K562 (cell line): ENCODE results near the gene ZBTB46. TPM values are rescaled to one million over a fixed set of nuclear protein-coding genes. Genes with fewer than 3 reads are reported as not detected.
A peak's percentile ranks its signal among the peaks of the same experiment; 100 is the strongest.

Experiments used
- ATAC-seq: fragments of 200-7000 bp; cut with Tn5 transposase; 3 replicates; pipeline ENCODE4 v1.9.1; 2020; ENCODE audit warnings: moderate library complexity
- Bru-seq: library from RNA; stranded (reverse); fragments of 400-500 nt; gene quantifications from one replicate; lab custom pipeline; 2021; lab: Mats Ljungman, UMichigan
- BruChase-seq, 2 experiments: library from RNA; stranded (reverse); fragments of 400-500 nt; gene quantifications; one replicate each; lab custom pipeline; 2021; lab: Mats Ljungman, UMichigan
- BruUV-seq: library from RNA; stranded (reverse); fragments of 400-500 nt; replicated peaks from 2 replicates; lab custom pipeline; 2021; lab: Mats Ljungman, UMichigan
- CTCF ChIA-PET: fragments of 300-600 bp; formaldehyde crosslinking; extraction: SDS; loops from one replicate; lab custom pipeline; 2021; ENCODE audit warnings: low intra/inter-chr PET ratio; lab: Yijun Ruan, JAX
- POLR2A ChIA-PET: fragments of 300-600, 350-650 bp; sonication (Branson Sonifier 250); formaldehyde crosslinking; extraction: SDS; loops from one replicate; lab custom pipeline; 2021; ENCODE audit warnings: antibody characterized with exemption, inconsistent platforms; lab: Yijun Ruan, JAX
- DNase-seq, 4 experiments: peaks; one replicate each; pipeline versions ENCODE4 v3.0.0 to v3.0.0-alpha.2; 2011 to 2018; ENCODE audit warnings: low spot score in 3 of 4, mixed read lengths in 3 of 4; ENCODE audit errors: extremely low read depth in 1 of 4
- FAIRE-seq: peaks from 2 replicates; lab custom pipeline; 2011; peaks lifted over from hg19 to GRCh38; lab: Jason Lieb, UNC
- H2AFZ ChIP-seq: 2 replicates; pipeline ENCODE4 v1.6.0; 2011; ENCODE audit warnings: low read depth, low read length, control low read depth, inconsistent platforms
- H3K27ac ChIP-seq: fragments of 200-600 bp; 3 replicates; pipeline ENCODE4 v1.8.0; 2011; ENCODE audit warnings: low read depth, mild to moderate bottlenecking, control low read depth, inconsistent platforms, low read length, moderate library complexity, mixed read lengths; ENCODE audit errors: extremely low read depth
- H3K27me3 ChIP-seq, 2 experiments: fragments of 300-600 bp in 1 of 2; 2 replicates in 1 of 2; 3 replicates in 1 of 2; pipeline versions ENCODE4 v1.6.0 to v1.8.0; 2011; ENCODE audit warnings: inconsistent platforms in 2 of 2, low read length in 2 of 2, mild to moderate bottlenecking in 1 of 2, mixed read lengths in 1 of 2, moderate library complexity in 1 of 2; ENCODE audit not compliant: control insufficient read depth in 2 of 2, insufficient read depth in 2 of 2
- H3K36me3 ChIP-seq: fragments of 300-600 bp; 3 replicates; pipeline ENCODE4 v1.8.0; 2011; ENCODE audit warnings: mild to moderate bottlenecking, low read length, inconsistent platforms; ENCODE audit not compliant: control insufficient read depth, insufficient read depth
- H3K4me1 ChIP-seq, 2 experiments: fragments of 200-600 bp in 1 of 2; replicated peaks in 1 of 2; 2 replicates in 1 of 2; 3 replicates in 1 of 2; pipeline versions ENCODE4 v1.5.1 to v1.8.0; 2011; ENCODE audit warnings: inconsistent platforms in 2 of 2, low read length in 2 of 2, mild to moderate bottlenecking in 1 of 2, mixed read lengths in 1 of 2, moderate library complexity in 1 of 2; ENCODE audit not compliant: control insufficient read depth in 2 of 2, insufficient read depth in 2 of 2
- H3K4me2 ChIP-seq: 2 replicates; pipeline ENCODE4 v1.6.1; 2011; ENCODE audit warnings: low read length, control low read depth, inconsistent platforms, mixed read lengths; ENCODE audit not compliant: insufficient read depth
- H3K4me3 ChIP-seq: fragments of 200-600 bp; sonication (generic), shearing (Covaris generic); 2 replicates; pipeline ENCODE4 v1.5.1; 2016; ENCODE audit warnings: control low read depth, inconsistent platforms
- H3K79me2 ChIP-seq: fragments of 200-600 bp; 3 replicates; pipeline ENCODE4 v1.8.0; 2011; ENCODE audit warnings: low read length, inconsistent platforms; ENCODE audit not compliant: control insufficient read depth, insufficient read depth
- H3K9ac ChIP-seq, 2 experiments: 2 replicates each; pipeline versions ENCODE4 v1.6.0 to v1.6.1; 2011; ENCODE audit warnings: low read depth in 2 of 2, low read length in 2 of 2, control low read depth in 1 of 2, inconsistent platforms in 1 of 2, mild to moderate bottlenecking in 1 of 2, mixed read lengths in 1 of 2; ENCODE audit not compliant: insufficient read depth in 1 of 2
- H3K9me1 ChIP-seq: one replicate; pipeline ENCODE4 v1.6.0; 2011; ENCODE audit warnings: inconsistent platforms, mild to moderate bottlenecking, low read length, moderate library complexity; ENCODE audit not compliant: control insufficient read depth, insufficient read depth
- H3K9me3 ChIP-seq: replicated peaks from 2 replicates; pipeline ENCODE4 v1.5.1; 2011; ENCODE audit warnings: low read depth, low read length, inconsistent platforms; ENCODE audit not compliant: control insufficient read depth, insufficient read depth
- H4K20me1 ChIP-seq: replicated peaks from 2 replicates; pipeline ENCODE4 v1.6.1; 2011; ENCODE audit warnings: low read length, inconsistent platforms, mixed read lengths; ENCODE audit not compliant: control insufficient read depth, insufficient read depth
- CEBPB ChIP-seq: fragments of 450-650 bp; IDR thresholded peaks from 2 replicates; pipeline ENCODE4 v1.6.1; 2016; ENCODE audit warnings: missing genetic modification characterization, missing compliant biosample characterization
- PHF8 ChIP-seq: fragments of 200-600 bp; sonication (generic); IDR thresholded peaks from 2 replicates; pipeline ENCODE4 v1.6.1; 2012; ENCODE audit warnings: mixed run types, mild to moderate bottlenecking, inconsistent platforms, low read length, moderate library complexity, borderline replicate concordance
- ZNF274 ChIP-seq: IDR thresholded peaks from 2 replicates; pipeline ENCODE4 v1.6.1; 2011; ENCODE audit warnings: low read depth, mild to moderate bottlenecking, low read length, moderate library complexity, borderline replicate concordance
- ZNF644 ChIP-seq: fragments of 200-800 bp; sonication (Bioruptor generic); IDR thresholded peaks from 2 replicates; pipeline ENCODE4 v1.6.1; 2016; ENCODE audit warnings: low read depth, missing genetic modification characterization, missing compliant biosample characterization
- ZNF76 ChIP-seq: fragments of 250-450 bp; sonication (Bioruptor Pico); IDR thresholded peaks from 2 replicates; pipeline ENCODE4 v1.4.0; 2020; ENCODE audit warnings: mild to moderate bottlenecking, moderate library complexity, borderline replicate concordance
- WGBS: fragments of 100-300 bp; shearing (Covaris generic); methylation state at CpG from one replicate; pipeline ENCODE4 v1.1.6; 2016; ENCODE audit warnings: low coverage, mixed read lengths; ENCODE audit not compliant: insufficient coverage; ENCODE audit errors: missing lambda C conversion rate; 5-methylcytosine and 5-hydroxymethylcytosine counted together
- in situ Hi-C: fragments of 300-500 bp; cut with MboI; formaldehyde crosslinking; loops from 4 replicates; pipeline ENCODE4 v1.15.0; 2018; ENCODE audit warnings: inconsistent platforms, mixed read lengths
- intact Hi-C: fragments of 100-400 bp; cut with micrococcal nuclease; formaldehyde crosslinking; loops from 2 replicates; pipeline ENCODE4 v1.14.2; 2022
- long read RNA-seq, 3 experiments: library from polyadenylated mRNA in 2 of 3; library from RNA in 1 of 3; unstranded in 2 of 3; stranded (forward) in 1 of 3; transcript quantifications; one replicate each; pipeline ENCODE4 v2.0.0, GENCODE V29; 2019 to 2022
- polyA minus RNA-seq, 3 experiments: library from RNA; depleted of rRNA, polyadenylated mRNA; stranded (reverse); fragments of >200 nt; gene quantifications; 2 replicates each; pipeline ENCODE4 v1.2.3, GENCODE V29; 2011
- polyA plus RNA-seq, 8 experiments: library from polyadenylated mRNA; depleted of rRNA in 4 of 8; stranded (reverse) in 5 of 8; unstranded in 3 of 8; fragments of >200 nt; fragmentation: Nextera tagmentation in 2 of 8; fragmentation: Illumina TruSeq in 1 of 8; extraction: Ambion mirVana in 2 of 8; extraction: Trizol in 1 of 8; gene quantifications; 2 replicates each; pipeline versions ENCODE4 v1.2.1 to v1.2.3, GENCODE V29; 2011 to 2014; ENCODE audit warnings: inconsistent platforms in 1 of 8, missing spikeins in 1 of 8
- total RNA-seq, 7 experiments: library from RNA; depleted of rRNA in 6 of 7; stranded (reverse); fragments of >200 nt in 6 of 7; fragmentation: Illumina TruSeq in 2 of 7; extraction: Trizol in 2 of 7; gene quantifications; 2 replicates each; pipeline versions ENCODE4 v1.2.1 to v1.2.3, GENCODE V29; 2011 to 2021; ENCODE audit warnings: low replicate concordance in 1 of 7

The ZBTB46 gene
- 6.4 and 23.8 TPM in 2 replicates for total RNA-seq (2011; cell fraction: chromatin; rRNA removed; ENCODE audit: low replicate concordance)
- total RNA-seq (2011; cell fraction: nucleolus; rRNA removed), result 8.2 and 11.0 TPM in 2 replicates
- 6.0 and 7.5 TPM in 2 replicates for total RNA-seq (2011; cell fraction: nucleoplasm; rRNA removed)
- total RNA-seq (2014; rRNA removed) (2.2 and 2.6 TPM in 2 replicates), total RNA-seq (2014; rRNA removed; fragmentation: Illumina TruSeq; extraction: Trizol) (0.38 and 0.40 TPM in 2 replicates), total RNA-seq (2015; rRNA removed; fragmentation: Illumina TruSeq; extraction: Trizol) (2.3 TPM in 2 replicates), total RNA-seq (2021) (4.1 and 4.6 TPM in 2 replicates), polyA plus RNA-seq (2011; rRNA removed) (1.1 and 1.7 TPM in 2 replicates), polyA plus RNA-seq (2014; fragmentation: Illumina TruSeq; extraction: Trizol) (0.39 and 1.1 TPM in 2 replicates), polyA plus RNA-seq (2014; fragmentation: Nextera tagmentation; extraction: Ambion mirVana) (under 1 TPM; 0.29 to 0.58 TPM), polyA plus RNA-seq (2014; rRNA removed) (1.3 and 2.0 TPM in 2 replicates), polyA minus RNA-seq (2011; rRNA and poly(A)+ RNA removed) (13.0 and 13.5 TPM in 2 replicates), Bru-seq, nascent RNA (percentile 44 among the genes with signal in this experiment), BruChase-seq, experiment 1, labeled RNA remaining after a 2-hour chase (percentile 43 among the genes with signal in this experiment), BruChase-seq, experiment 2, labeled RNA remaining after a 6-hour chase (percentile 42 among the genes with signal in this experiment)
- 1.7 and 3.0 TPM in 2 replicates for polyA plus RNA-seq (2011; cell fraction: cytosol; rRNA removed)
- 4.8 and 8.1 TPM in 2 replicates for polyA plus RNA-seq (2011; cell fraction: nucleus; rRNA removed)
- polyA plus RNA-seq (2012), result 2.3 and 3.0 TPM in 2 replicates
- 14.3 and 18.7 TPM in 2 replicates for polyA minus RNA-seq (2011; cell fraction: cytosol; rRNA and poly(A)+ RNA removed)
- 4.2 and 5.1 TPM in 2 replicates for polyA minus RNA-seq (2011; cell fraction: nucleus; rRNA and poly(A)+ RNA removed)
- long read RNA-seq, experiment 1, full-length matches to known transcripts, result 4 of 20 reads
- long read RNA-seq, experiment 1, partial matches to known transcripts, result 8 of 20 reads
- long read RNA-seq, experiment 1, other reads (novel, unspliced or antisense), result 8 of 20 reads
- long read RNA-seq, experiment 2, partial matches to known transcripts, result 0 of 3 reads
- long read RNA-seq, experiment 2, other reads (novel, unspliced or antisense), result 3 of 3 reads
- long read RNA-seq, experiment 3, result 0 reads

- no CpG with 5 or more reads among the region's 147 CpGs for WGBS
- Histone ChIP-seq H3K9me3 (no peaks in the 10 kb centered on the region), H4K20me1 (0 out of 2 replicates have a peak, but pooled peaks cover 10% of the 10 kb centered on the region), H3K4me1 (peaks cover 12 to 66% of the 10 kb centered on the region in 2 experiments), H2AFZ (peak within 1 kb of the TSS; percentile 77), H3K9me1 (no peaks in the 10 kb centered on the region), H3K27ac (no peak within 1 kb of the TSS), H3K79me2 (no peaks in the 10 kb centered on the region), H3K36me3 (no peaks in the 10 kb centered on the region), H3K4me2 (peak within 1 kb of the TSS; percentile 55), H3K4me3 (peak within 1 kb of the TSS; percentile 55), H3K9ac (peak within 1 kb of the TSS in 1 of 2 experiments; percentile 87; a peak in 2 of 4 replicates), H3K27me3 (peaks cover 12 to 25% of the 10 kb centered on the region in 2 experiments; a peak in 4 of 5 replicates)
- DNase-seq (peak; percentile 77 to 98 (median 97)), FAIRE-seq (no peak), ATAC-seq (peak; percentile 48)
- intact Hi-C loops, result no loop called here
- no TSS peak for BruUV-seq
- ChIA-PET POLR2A (no interaction called here), CTCF (no interaction called here)
- in situ Hi-C loops, result no loop called here
- TF ChIP-seq PHF8 (peak; percentile 31; the same call in 1 of the 2 replicates), ZNF644 (tag) (peak; percentile 46; the same call in 1 of the 2 replicates), CEBPB (tag) (no peak), ZNF76 (CRISPR knock-in tag) (no peak), ZNF274 (no peak)
Observed at GRCh38 chr20:63830841-63831588, at the start of gene ZBTB46. Gene ZBTB46, minus strand, starts transcription at chr20:63831264. Its CDS starts 40,507 bp downstream, at chr20:63790757.
